Gastroesophageal sphincter (tissue), 4 donors: ENCODE results near the gene MRPL22. TPM values are rescaled to one million over a fixed set of nuclear protein-coding genes. Genes with fewer than 3 reads are reported as not detected.
"Not testable (repeated sequence)": the region's sequence is repeated elsewhere in the genome, so short reads cannot be mapped to it uniquely, and the experiment has no call there.

Source experiments
- ATAC-seq: fragments of 150-250 bp; one replicate; pipeline ENCODE4 v1.9.1; 2016; ENCODE audit warnings: mild to moderate bottlenecking, moderate library complexity
- H3K27ac ChIP-seq, 4 donors: fragments of 200-600 bp; sonication (generic) in 3 of 4; 1 replicate in 3 of 4; 2 replicates in 1 of 4; pipeline ENCODE4 v1.5.1; 2016 to 2019
- H3K27me3 ChIP-seq: fragments of 200-600 bp; sonication (generic); one replicate; pipeline ENCODE4 v1.5.1; 2019
- H3K36me3 ChIP-seq, 2 donors: fragments of 200-600 bp; sonication (generic); one replicate each; pipeline ENCODE4 v1.5.1; 2019; ENCODE audit warnings: control low read depth in 1 of 2
- H3K4me1 ChIP-seq, 3 donors: fragments of 200-600 bp; sonication (generic); 1 replicate in 2 of 3; 2 replicates in 1 of 3; pipeline ENCODE4 v1.5.1; 2016 to 2019; ENCODE audit warnings: control low read depth in 2 of 3
- H3K4me3 ChIP-seq, 2 donors: fragments of 200-600 bp; sonication (generic); one replicate each; pipeline ENCODE4 v1.5.1; 2019; ENCODE audit warnings: mild to moderate bottlenecking in 1 of 2, moderate library complexity in 1 of 2
- H3K9me3 ChIP-seq, 3 donors: fragments of 200-600 bp; sonication (generic); one replicate each; pipeline ENCODE4 v1.5.1; 2017 to 2019; ENCODE audit warnings: control low read depth in 2 of 3
- EP300 ChIP-seq: sonication (generic); formaldehyde crosslinking; IDR thresholded peaks from one replicate; pipeline ENCODE4 v1.6.1; 2017; ENCODE audit warnings: antibody characterized with exemption, mild to moderate bottlenecking
- POLR2A ChIP-seq, 2 donors: fragments of 450-650 bp; IDR thresholded peaks; one replicate each; pipeline ENCODE4 v1.6.1; 2017; ENCODE audit warnings: antibody characterized with exemption in 2 of 2, mild to moderate bottlenecking in 2 of 2, moderate library complexity in 1 of 2
- POLR2AphosphoS5 ChIP-seq: sonication (generic); formaldehyde crosslinking; IDR thresholded peaks from one replicate; pipeline ENCODE4 v1.6.1; 2017; ENCODE audit warnings: antibody characterized with exemption
- WGBS, 2 donors: methylation state at CpG; one replicate each; pipeline ENCODE4 v1.1.5; 2018; ENCODE audit warnings: low coverage in 1 of 2; 5-methylcytosine and 5-hydroxymethylcytosine counted together
- total RNA-seq, 4 donors: library from RNA; depleted of rRNA; stranded (reverse); fragments of >200 nt; gene quantifications; one replicate each; pipeline ENCODE4 v1.1.0, GENCODE V29; 2016
- TF ChIP-seq, protein P1 (sequence below), 4 experiments: fragments of 200-600 bp in 2 of 4; fragments of 450-650 bp in 2 of 4; sonication (generic) in 1 of 4; IDR thresholded peaks; one replicate each; pipeline ENCODE4 v1.5.1; 2017 to 2019; ENCODE audit warnings: antibody characterized with exemption in 4 of 4, mild to moderate bottlenecking in 2 of 4, moderate library complexity in 2 of 4

The MRPL22 gene
- total RNA-seq, 4 donors from 2014 or later: 14.8 to 23.5 (median 20.5) TPM

DNA sequence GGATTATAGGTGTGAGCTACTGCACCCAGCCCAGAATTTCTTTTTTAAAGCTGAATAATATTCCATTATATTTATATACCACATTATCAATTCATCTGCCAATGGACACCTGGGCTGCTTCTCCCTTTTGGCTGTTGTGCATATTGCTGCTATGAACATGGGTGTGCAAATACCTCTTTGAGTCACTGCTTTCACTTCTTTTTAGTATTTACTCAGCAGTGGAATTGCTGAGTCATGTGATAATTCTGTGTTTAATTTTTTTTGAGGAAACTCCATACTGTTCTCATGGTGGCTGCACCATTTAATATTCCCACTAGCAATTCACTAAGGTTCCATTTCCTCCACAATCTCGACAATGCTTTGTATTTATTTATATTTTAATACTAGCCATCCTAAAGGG, 36.5 kb downstream of the MRPL22 start:
- Histone ChIP-seq H3K27ac (no peak overlapping the region), H3K9me3 (no peaks in the 10 kb centered on the region), H3K36me3 (peaks cover 0 to 8% of the 10 kb centered on the region in 2 donors), H3K4me3 (no peak overlapping the region), H3K27me3 (no peaks in the 10 kb centered on the region), H3K4me1 (no peaks in the 10 kb centered on the region)
- 67 to 75% methylated on average over 1 of the region's 1 CpG for WGBS, 2 donors
- no peak for TF ChIP-seq POLR2A (IDR thresholded peaks at IDR 0.05)
- TF ChIP-seq, protein P1, sequence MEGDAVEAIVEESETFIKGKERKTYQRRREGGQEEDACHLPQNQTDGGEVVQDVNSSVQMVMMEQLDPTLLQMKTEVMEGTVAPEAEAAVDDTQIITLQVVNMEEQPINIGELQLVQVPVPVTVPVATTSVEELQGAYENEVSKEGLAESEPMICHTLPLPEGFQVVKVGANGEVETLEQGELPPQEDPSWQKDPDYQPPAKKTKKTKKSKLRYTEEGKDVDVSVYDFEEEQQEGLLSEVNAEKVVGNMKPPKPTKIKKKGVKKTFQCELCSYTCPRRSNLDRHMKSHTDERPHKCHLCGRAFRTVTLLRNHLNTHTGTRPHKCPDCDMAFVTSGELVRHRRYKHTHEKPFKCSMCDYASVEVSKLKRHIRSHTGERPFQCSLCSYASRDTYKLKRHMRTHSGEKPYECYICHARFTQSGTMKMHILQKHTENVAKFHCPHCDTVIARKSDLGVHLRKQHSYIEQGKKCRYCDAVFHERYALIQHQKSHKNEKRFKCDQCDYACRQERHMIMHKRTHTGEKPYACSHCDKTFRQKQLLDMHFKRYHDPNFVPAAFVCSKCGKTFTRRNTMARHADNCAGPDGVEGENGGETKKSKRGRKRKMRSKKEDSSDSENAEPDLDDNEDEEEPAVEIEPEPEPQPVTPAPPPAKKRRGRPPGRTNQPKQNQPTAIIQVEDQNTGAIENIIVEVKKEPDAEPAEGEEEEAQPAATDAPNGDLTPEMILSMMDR (IDR thresholded peaks at IDR 0.05): no peak
- no peak for TF ChIP-seq EP300
- TF ChIP-seq POLR2AphosphoS5: no peak
- no peak for ATAC-seq

DNA sequence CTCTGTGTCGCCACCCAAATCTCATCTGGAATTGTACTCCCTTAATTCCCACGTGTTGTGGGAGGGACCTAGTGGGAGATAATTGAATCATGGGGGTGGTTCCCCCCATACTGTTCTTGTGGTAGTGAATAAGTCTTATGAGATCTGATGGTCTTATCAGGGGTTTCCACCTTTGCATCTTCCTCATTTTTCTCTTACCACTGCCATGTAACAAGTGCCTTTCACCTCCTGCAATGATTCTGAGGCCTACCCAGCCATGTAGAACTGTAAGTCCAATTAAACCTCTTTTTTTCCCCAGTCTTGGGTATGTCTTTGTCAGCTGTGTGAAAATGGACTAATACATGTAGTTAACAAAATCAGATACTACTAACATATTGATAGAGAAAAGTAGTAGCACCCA, 37.4 kb downstream of the MRPL22 start:
- H3K36me3 ChIP-seq, H3K27me3 ChIP-seq, H3K4me3 ChIP-seq, H3K9me3 ChIP-seq, H3K4me1 ChIP-seq, H3K27ac ChIP-seq, ATAC-seq: not testable (repeated sequence)
- 77% methylated on average over 2 of the region's 2 CpGs; no CpG with 5 or more reads in 1 of the 2 donors for WGBS, 2 donors

DNA sequence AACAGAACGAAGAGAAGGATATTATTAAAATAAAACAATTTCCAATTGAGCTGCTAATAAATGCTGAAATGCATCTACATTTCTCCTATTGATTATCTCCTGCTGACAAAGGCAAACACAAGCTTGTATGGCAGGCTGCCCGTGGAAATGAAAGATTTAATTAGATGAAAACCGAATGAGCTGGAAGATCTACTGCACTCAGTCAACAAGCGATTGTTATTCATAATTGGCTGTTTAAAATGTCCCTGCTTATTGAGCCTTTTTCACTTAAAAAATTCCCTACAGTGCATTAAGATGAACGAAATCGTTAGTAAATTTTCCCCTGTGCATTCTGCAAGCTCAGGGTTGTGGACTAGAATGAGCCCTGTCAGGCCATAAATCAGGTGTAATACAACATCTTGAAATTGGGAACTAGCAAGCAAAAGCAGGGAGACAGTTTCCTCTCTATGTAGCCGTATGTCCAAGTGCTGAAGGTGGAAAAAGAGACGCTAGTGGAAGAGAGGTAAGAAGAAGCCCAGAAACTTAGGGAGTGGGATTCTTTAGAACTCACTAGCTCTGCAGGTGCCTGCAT, 44.2 kb downstream of the MRPL22 start:
- H3K27me3 ChIP-seq: peaks cover 4% of the 10 kb centered on the region
- H3K27ac ChIP-seq: no peak overlapping the region
- H3K9me3 ChIP-seq: no peaks in the 10 kb centered on the region
- no peak for ATAC-seq
- WGBS, 2 donors: 61 to 77% methylated on average over 8 of the region's 8 CpGs
- H3K4me3 ChIP-seq: no peak overlapping the region
- TF ChIP-seq POLR2A (IDR thresholded peaks at IDR 0.05): no peak
- H3K36me3 ChIP-seq: no peaks in the 10 kb centered on the region
- H3K4me1 ChIP-seq: no peaks in the 10 kb centered on the region

DNA sequence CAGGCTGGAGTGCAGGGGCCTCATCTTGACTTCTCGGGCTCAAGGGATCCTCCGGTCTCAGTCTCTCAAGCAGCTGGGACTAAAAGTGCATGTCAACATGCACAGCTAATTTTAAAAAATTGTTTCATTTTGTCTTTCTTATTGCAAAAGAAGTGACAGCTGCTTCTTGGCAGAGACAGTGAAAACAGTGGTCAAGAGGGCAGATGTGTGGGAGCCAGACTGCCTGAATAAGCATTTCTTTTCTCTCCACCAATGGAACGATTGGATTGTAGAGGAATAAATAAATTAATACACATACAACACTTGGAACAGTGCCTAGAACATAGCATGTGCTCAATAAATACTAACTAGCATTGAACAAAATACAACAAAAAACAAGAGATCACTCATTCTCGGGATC, 45.3 kb downstream of the MRPL22 start:
- WGBS, 2 donors: 40 to 83% methylated on average over 2 to 4 of the region's 4 CpGs
- no peaks in the 10 kb centered on the region for H3K36me3 ChIP-seq
- no peak overlapping the region for H3K4me3 ChIP-seq
- H3K27ac ChIP-seq: no peak overlapping the region
- ATAC-seq: no peak
- H3K9me3 ChIP-seq: no peaks in the 10 kb centered on the region
- peaks cover 4% of the 10 kb centered on the region for H3K27me3 ChIP-seq
- no peak for TF ChIP-seq POLR2A (IDR thresholded peaks at IDR 0.05)
- no peak for TF ChIP-seq POLR2AphosphoS5
- TF ChIP-seq, protein P1 (IDR thresholded peaks at IDR 0.05): no peak
- TF ChIP-seq EP300: no peak
- H3K4me1 ChIP-seq: no peaks in the 10 kb centered on the region

DNA sequence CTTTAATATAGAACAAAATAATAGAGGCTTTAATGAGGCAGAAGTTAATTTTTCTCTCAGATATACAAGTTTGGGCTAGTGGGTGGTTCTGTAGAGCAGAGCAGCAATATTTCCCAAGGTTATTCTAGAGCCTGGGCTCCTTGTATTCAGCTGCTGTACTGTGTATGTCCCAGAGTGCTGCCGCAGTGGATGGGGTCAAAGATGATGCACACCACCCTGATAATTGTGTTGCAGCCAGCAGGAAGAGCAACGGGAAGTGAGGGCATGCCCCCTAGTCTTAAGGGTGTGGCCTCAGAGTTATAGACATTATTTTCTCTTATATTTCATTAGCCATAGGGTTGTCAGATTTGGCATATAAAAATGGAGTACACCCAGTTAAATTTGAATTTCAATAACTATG, 48.8 kb downstream of the MRPL22 start:
- Histone ChIP-seq H3K27ac (no peak overlapping the region), H3K36me3 (no peaks in the 10 kb centered on the region), H3K4me3 (no peak overlapping the region), H3K4me1 (no peaks in the 10 kb centered on the region), H3K27me3 (peaks cover 4% of the 10 kb centered on the region), H3K9me3 (no peaks in the 10 kb centered on the region)
- 22 to 42% methylated on average over 2 of the region's 2 CpGs for WGBS, 2 donors
- no peak for ATAC-seq
- no peak for TF ChIP-seq POLR2A (IDR thresholded peaks at IDR 0.05)
- no peak for TF ChIP-seq EP300
- TF ChIP-seq, protein P1 (IDR thresholded peaks at IDR 0.05): no peak
- no peak for TF ChIP-seq POLR2AphosphoS5

DNA sequence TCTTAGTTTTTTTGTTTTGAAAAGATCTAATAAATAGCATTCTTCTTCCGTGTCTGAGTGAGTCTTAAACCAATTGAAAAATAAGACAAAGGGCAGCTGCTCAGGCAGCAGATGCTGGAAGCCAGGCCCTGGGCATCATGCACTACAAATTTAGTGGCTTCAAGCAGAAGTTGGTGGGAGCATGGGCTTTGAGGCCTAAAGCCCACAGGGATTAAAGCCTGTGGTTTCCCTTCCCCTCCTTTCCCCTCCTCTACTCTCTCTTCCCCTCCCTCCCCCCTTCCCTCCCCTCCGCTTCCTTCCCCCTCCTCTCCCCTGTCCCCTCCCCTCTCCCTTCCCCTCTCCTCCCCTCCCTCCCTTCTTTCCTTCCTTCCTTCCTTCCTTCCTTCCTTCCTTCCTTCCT, 52.6 kb downstream of the MRPL22 start:
- H3K4me1 ChIP-seq: no peaks in the 10 kb centered on the region
- no peak overlapping the region for H3K4me3 ChIP-seq
- H3K27me3 ChIP-seq: peaks cover 4% of the 10 kb centered on the region
- WGBS, 2 donors: 38 to 39% methylated on average over 1 of the region's 2 CpGs
- H3K9me3 ChIP-seq: no peaks in the 10 kb centered on the region
- TF ChIP-seq, protein P1 (IDR thresholded peaks at IDR 0.05): no peak
- TF ChIP-seq POLR2AphosphoS5 (no peak), EP300 (no peak), POLR2A (IDR thresholded peaks at IDR 0.05) (no peak)
- H3K27ac ChIP-seq: no peak overlapping the region
- no peaks in the 10 kb centered on the region for H3K36me3 ChIP-seq
- ATAC-seq: no peak
